HepG2 (cell line): ENCODE measurements around the gene TMEM253. TPM values are rescaled to one million over a fixed set of nuclear protein-coding genes. Genes with fewer than 3 reads are reported as not detected.

Source experiments
- ATAC-seq: fragments of 200-7000 bp; cut with Tn5 transposase; 3 replicates; pipeline ENCODE4 v1.9.1; 2020; ENCODE audit warnings: mild to moderate bottlenecking, moderate library complexity
- BruUV-seq: library from RNA; stranded (reverse); fragments of 400-500 nt; replicated peaks from 2 replicates; lab custom pipeline; 2021; lab: Mats Ljungman, UMichigan
- CTCF ChIA-PET: fragments of 300-600 bp; formaldehyde crosslinking; extraction: SDS; loops from one replicate; lab custom pipeline; 2021; ENCODE audit warnings: low total read pairs, inconsistent platforms, low intra/inter-chr PET ratio; lab: Yijun Ruan, JAX
- POLR2A ChIA-PET: fragments of 350-600 bp; sonication (Branson Sonifier 250); formaldehyde crosslinking; loops from one replicate; lab custom pipeline; 2020; ENCODE audit warnings: antibody characterized with exemption, inconsistent platforms; lab: Yijun Ruan, JAX
- DNase-seq: peaks from one replicate; pipeline ENCODE4 v3.0.0-alpha.2; 2015; ENCODE audit warnings: low spot score
- FAIRE-seq: peaks from 3 replicates; lab custom pipeline; 2011; peaks lifted over from hg19 to GRCh38; lab: Jason Lieb, UNC
- H2AFZ ChIP-seq: one replicate; pipeline ENCODE4 v1.6.1; 2011; ENCODE audit warnings: low read length, inconsistent platforms
- H3K27ac ChIP-seq: fragments of 300-600 bp; 3 replicates; pipeline ENCODE4 v1.8.0; 2011; ENCODE audit warnings: mixed run types, mild to moderate bottlenecking, mixed read lengths, low read length, inconsistent platforms; ENCODE audit not compliant: insufficient read depth; ENCODE audit errors: extremely low read length
- H3K27me3 ChIP-seq, 2 experiments: fragments of 200-600 bp in 1 of 2; 2 replicates in 1 of 2; 3 replicates in 1 of 2; pipeline versions ENCODE4 v1.6.0 to v1.8.0; 2011; ENCODE audit warnings: low read length in 2 of 2, mild to moderate bottlenecking in 2 of 2, moderate library complexity in 2 of 2, inconsistent platforms in 1 of 2; ENCODE audit not compliant: insufficient read depth in 2 of 2, control insufficient read depth in 1 of 2
- H3K36me3 ChIP-seq, 2 experiments: fragments of 200-600 bp in 1 of 2; replicated peaks in 1 of 2; 2 replicates in 1 of 2; 3 replicates in 1 of 2; pipeline versions ENCODE4 v1.5.1 to v1.8.0; 2011; ENCODE audit warnings: low read length in 2 of 2, inconsistent platforms in 1 of 2; ENCODE audit not compliant: insufficient read depth in 2 of 2, control insufficient read depth in 1 of 2
- H3K4me1 ChIP-seq: 2 replicates; pipeline ENCODE4 v1.5.1; 2012; ENCODE audit warnings: low read length, inconsistent platforms; ENCODE audit not compliant: insufficient read depth
- H3K4me2 ChIP-seq: 2 replicates; pipeline ENCODE4 v1.6.0; 2011; ENCODE audit warnings: low read depth, low read length, inconsistent platforms
- H3K4me3 ChIP-seq, 3 experiments: fragments of 200-600 bp in 1 of 3; sonication (generic), shearing (Covaris generic) in 1 of 3; replicated peaks in 1 of 3; 2 replicates each; pipeline ENCODE4 v1.5.1; 2011 to 2016; ENCODE audit warnings: low read length in 3 of 3, inconsistent platforms in 2 of 3, low read depth in 2 of 3, mild to moderate bottlenecking in 2 of 3, control low read depth in 1 of 3, mixed read lengths in 1 of 3; ENCODE audit not compliant: insufficient read depth in 1 of 3
- H3K79me2 ChIP-seq: one replicate; pipeline ENCODE4 v1.6.1; 2011; ENCODE audit warnings: low read length, inconsistent platforms; ENCODE audit not compliant: insufficient read depth
- H3K9ac ChIP-seq: 2 replicates; pipeline ENCODE4 v1.6.0; 2011; ENCODE audit warnings: mild to moderate bottlenecking, low read depth, low read length, inconsistent platforms; ENCODE audit not compliant: insufficient read depth
- H3K9me3 ChIP-seq: 2 replicates; pipeline ENCODE4 v1.5.1; 2012; ENCODE audit warnings: mild to moderate bottlenecking, low read length
- H4K20me1 ChIP-seq: 2 replicates; pipeline ENCODE4 v1.6.0; 2011; ENCODE audit warnings: inconsistent platforms, mild to moderate bottlenecking, low read length, moderate library complexity; ENCODE audit not compliant: insufficient read depth
- AHR ChIP-seq: IDR thresholded peaks from 2 replicates; pipeline ENCODE4 v1.6.1; 2018; ENCODE audit warnings: missing genetic modification reagents, missing compliant biosample characterization
- ASH2L ChIP-seq: fragments of 300-600, 200-600 bp; sonication (generic); IDR thresholded peaks from 2 replicates; pipeline ENCODE4 v1.7.0; 2017; ENCODE audit warnings: low read depth, mild to moderate bottlenecking, moderate library complexity, mixed read lengths, low read length; ENCODE audit not compliant: insufficient read length
- RBM39 ChIP-seq: fragments of 200-400 bp; formaldehyde crosslinking; IDR thresholded peaks from one replicate; pipeline ENCODE4 v1.6.1; 2018; ENCODE audit warnings: antibody characterized with exemption, mild to moderate bottlenecking, low read depth, low read length; ENCODE audit not compliant: poor library complexity, severe bottlenecking
- RFX5 ChIP-seq: IDR thresholded peaks from 2 replicates; pipeline ENCODE4 v1.6.1; 2011; ENCODE audit warnings: low read depth, low read length, improper control_type of control experiment
- TCF12 ChIP-seq, 2 experiments: fragments of 450-650 bp in 1 of 2; sonication (generic) in 1 of 2; formaldehyde crosslinking in 1 of 2; IDR thresholded peaks; 2 replicates each; pipeline versions ENCODE4 v1.6.1 to v1.8.0; 2017 to 2022; ENCODE audit warnings: antibody characterized with exemption in 1 of 2, mild to moderate bottlenecking in 1 of 2, missing genetic modification reagents in 1 of 2, moderate library complexity in 1 of 2
- ZBTB42 ChIP-seq: sonication (generic); formaldehyde crosslinking; IDR thresholded peaks from 2 replicates; pipeline ENCODE4 v1.5.0; 2020; ENCODE audit warnings: mild to moderate bottlenecking, missing genetic modification reagents
- ZNF264 ChIP-seq: sonication (generic); formaldehyde crosslinking; IDR thresholded peaks from 2 replicates; pipeline ENCODE4 v1.4.0; 2020; ENCODE audit warnings: missing genetic modification reagents
- ZNF326 ChIP-seq: sonication (generic); formaldehyde crosslinking; IDR thresholded peaks from 2 replicates; pipeline ENCODE4 v1.4.0; 2020; ENCODE audit warnings: missing genetic modification reagents, borderline replicate concordance
- ZNF468 ChIP-seq: sonication (generic); formaldehyde crosslinking; IDR thresholded peaks from 2 replicates; pipeline ENCODE4 v1.8.0; 2022; ENCODE audit warnings: mild to moderate bottlenecking, moderate library complexity, missing genetic modification reagents
- ZNF577 ChIP-seq: sonication (generic); formaldehyde crosslinking; IDR thresholded peaks from 2 replicates; pipeline ENCODE4 v1.4.0; 2020; ENCODE audit warnings: mild to moderate bottlenecking, low read depth, missing genetic modification reagents, borderline replicate concordance
- WGBS: methylation state at CpG from one replicate; pipeline ENCODE4 v1.1.6; 2017; ENCODE audit warnings: low lambda C conversion rate; 5-methylcytosine and 5-hydroxymethylcytosine counted together
- in situ Hi-C: cut with HindIII; loops from 2 replicates; pipeline ENCODE4 v1.10.0; 2017; ENCODE audit warnings: low pct_unique_long_range_greater_than_20kb; ENCODE audit not compliant: extremely low pct_ligation_motif_present
- intact Hi-C: fragments of 100-400 bp; cut with micrococcal nuclease; formaldehyde crosslinking; loops from one replicate; pipeline ENCODE4 v1.10.0; 2022; ENCODE audit not compliant: unreplicated experiment
- polyA plus RNA-seq, 8 experiments: library from polyadenylated mRNA; depleted of rRNA in 3 of 8; stranded (reverse) in 7 of 8; unstranded in 1 of 8; fragments of >200 nt; fragmentation: Illumina TruSeq in 4 of 8; extraction: Trizol in 4 of 8; gene quantifications; 2 replicates each; pipeline versions ENCODE4 v1.2.1 to v1.2.3, GENCODE V29; 2011 to 2016; ENCODE audit warnings: low read depth in 4 of 8, missing spikeins in 1 of 8, mixed read lengths in 1 of 8; ENCODE audit not compliant: insufficient read depth in 1 of 8
- total RNA-seq, 5 experiments: library from RNA; depleted of rRNA; stranded (reverse); fragments of >200 nt; fragmentation: Illumina TruSeq; extraction: Trizol; gene quantifications; 2 replicates each; pipeline ENCODE4 v1.2.3, GENCODE V29; 2016; ENCODE audit warnings: low read depth in 1 of 5
- TF ChIP-seq, protein P1 (sequence below): sonication (generic); formaldehyde crosslinking; IDR thresholded peaks from 2 replicates; pipeline ENCODE4; 2020; ENCODE audit warnings: missing genetic modification reagents, mild to moderate bottlenecking, borderline replicate concordance
- TF ChIP-seq, protein P2 (sequence below): fragments of 450-650 bp; IDR thresholded peaks from 2 replicates; pipeline ENCODE4 v1.6.1; 2017; ENCODE audit warnings: mild to moderate bottlenecking
- TF ChIP-seq, protein P3 (sequence below): sonication (generic); formaldehyde crosslinking; IDR thresholded peaks from 2 replicates; pipeline ENCODE4 v1.4.0; 2020; ENCODE audit warnings: missing genetic modification reagents, borderline replicate concordance

TMEM253 gene
- total and polyA plus RNA-seq, 2 of the 13 experiments (the other 11 are each of a cell fraction or from before 2014, with no cell fraction given): 0.29 to 0.45 TPM

DNA sequence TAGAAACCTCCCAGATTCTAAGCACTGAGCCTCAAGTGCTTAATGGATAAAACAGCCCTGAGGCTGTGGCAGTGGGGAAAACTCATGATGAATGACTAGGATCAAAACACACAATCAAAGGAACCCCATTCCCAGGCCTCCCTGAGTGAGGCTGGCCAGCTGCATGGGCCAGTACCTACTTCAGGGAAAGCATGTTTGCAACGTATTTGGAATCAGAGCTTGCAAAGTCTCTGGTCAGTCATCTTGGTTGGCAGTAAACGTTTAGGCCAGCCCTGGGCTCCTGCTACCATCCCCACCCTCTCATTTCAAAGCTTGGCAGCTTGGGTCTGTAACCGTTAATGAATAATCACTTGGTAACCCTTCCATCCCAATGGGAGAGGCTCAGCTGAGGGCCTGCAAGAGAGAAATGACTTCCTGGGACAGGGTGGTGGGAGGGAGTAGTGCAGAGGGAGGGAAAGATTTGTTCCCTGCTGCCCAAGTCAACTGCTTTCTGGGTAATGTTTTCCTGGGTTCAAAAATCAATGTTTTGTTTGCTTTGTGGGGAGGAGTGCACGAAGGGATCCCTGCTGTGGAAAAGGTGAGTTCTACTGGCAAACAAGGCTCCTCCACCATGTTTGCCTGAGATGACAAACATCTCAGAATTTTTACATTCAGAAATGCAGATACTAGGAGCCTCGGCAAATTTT, 45.3 kb upstream of the TMEM253 start:
- no peak overlapping the region for H2AFZ ChIP-seq
- no peaks in the 10 kb centered on the region for H3K79me2 ChIP-seq
- H4K20me1 ChIP-seq: no peaks in the 10 kb centered on the region
- CTCF ChIA-PET: interaction anchor here (1.0 to 3.2 kb wide), 6 partner anchors 11 to 49 kb away, joined by 3 to 12 read pairs (median 4); no protein-coding TSS in a partner anchor
- DNase-seq: peak; percentile 96
- H3K9ac ChIP-seq: peak overlapping the region; percentile 66
- peaks cover 98% of the 10 kb centered on the region for H3K4me1 ChIP-seq
- intact Hi-C loops (loop anchor here (1.0 to 5.0 kb wide), 4 partner anchors 13 to 373 kb away; partner anchors contain the start of gene RNASE4), in situ Hi-C loops (no loop called here)
- POLR2A ChIA-PET: interaction anchor here (0.6 to 4.3 kb wide), 22 partner anchors 8 to 374 kb away, joined by 3 to 77 read pairs (median 6); partner anchors contain the start of genes ARHGEF40, NDRG2 and RNASE4
- peak overlapping the region; percentile 92 for H3K27ac ChIP-seq
- 3% methylated on average over 5 of the region's 5 CpGs for WGBS
- no peaks in the 10 kb centered on the region for H3K36me3 ChIP-seq
- ATAC-seq: peak; percentile 82
- BruUV-seq: TSS peak; percentile 86
- no peaks in the 10 kb centered on the region for H3K9me3 ChIP-seq
- H3K4me3 ChIP-seq: peak overlapping the region; percentile 13 to 42 (median 14); a peak in 4 of 6 replicates
- H3K27me3 ChIP-seq: no peaks in the 10 kb centered on the region
- peak; percentile 99 for FAIRE-seq
- peak overlapping the region; percentile 71 for H3K4me2 ChIP-seq
- TF ChIP-seq AHR (CRISPR knock-in tag) (no peak), TCF12 (IDR thresholded peaks at IDR 0.05) (no peak), TCF12 (CRISPR knock-in tag; IDR thresholded peaks at IDR 0.05) (peak; percentile 67; the same call in 1 of the 2 replicates), ZNF326 (CRISPR knock-in tag) (no peak), RBM39 (no peak), ZBTB42 (no peak), ZNF577 (CRISPR knock-in tag) (no peak), ZNF264 (peak; percentile 84), RFX5 (no peak), ZNF468 (no peak), ASH2L (peak; percentile 58)
- TF ChIP-seq, protein P1, sequence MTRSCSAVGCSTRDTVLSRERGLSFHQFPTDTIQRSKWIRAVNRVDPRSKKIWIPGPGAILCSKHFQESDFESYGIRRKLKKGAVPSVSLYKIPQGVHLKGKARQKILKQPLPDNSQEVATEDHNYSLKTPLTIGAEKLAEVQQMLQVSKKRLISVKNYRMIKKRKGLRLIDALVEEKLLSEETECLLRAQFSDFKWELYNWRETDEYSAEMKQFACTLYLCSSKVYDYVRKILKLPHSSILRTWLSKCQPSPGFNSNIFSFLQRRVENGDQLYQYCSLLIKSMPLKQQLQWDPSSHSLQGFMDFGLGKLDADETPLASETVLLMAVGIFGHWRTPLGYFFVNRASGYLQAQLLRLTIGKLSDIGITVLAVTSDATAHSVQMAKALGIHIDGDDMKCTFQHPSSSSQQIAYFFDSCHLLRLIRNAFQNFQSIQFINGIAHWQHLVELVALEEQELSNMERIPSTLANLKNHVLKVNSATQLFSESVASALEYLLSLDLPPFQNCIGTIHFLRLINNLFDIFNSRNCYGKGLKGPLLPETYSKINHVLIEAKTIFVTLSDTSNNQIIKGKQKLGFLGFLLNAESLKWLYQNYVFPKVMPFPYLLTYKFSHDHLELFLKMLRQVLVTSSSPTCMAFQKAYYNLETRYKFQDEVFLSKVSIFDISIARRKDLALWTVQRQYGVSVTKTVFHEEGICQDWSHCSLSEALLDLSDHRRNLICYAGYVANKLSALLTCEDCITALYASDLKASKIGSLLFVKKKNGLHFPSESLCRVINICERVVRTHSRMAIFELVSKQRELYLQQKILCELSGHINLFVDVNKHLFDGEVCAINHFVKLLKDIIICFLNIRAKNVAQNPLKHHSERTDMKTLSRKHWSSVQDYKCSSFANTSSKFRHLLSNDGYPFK (CRISPR knock-in tag): 0 out of 2 replicates have a peak, but pooled peaks have one; percentile 50
- TF ChIP-seq, protein P2, sequence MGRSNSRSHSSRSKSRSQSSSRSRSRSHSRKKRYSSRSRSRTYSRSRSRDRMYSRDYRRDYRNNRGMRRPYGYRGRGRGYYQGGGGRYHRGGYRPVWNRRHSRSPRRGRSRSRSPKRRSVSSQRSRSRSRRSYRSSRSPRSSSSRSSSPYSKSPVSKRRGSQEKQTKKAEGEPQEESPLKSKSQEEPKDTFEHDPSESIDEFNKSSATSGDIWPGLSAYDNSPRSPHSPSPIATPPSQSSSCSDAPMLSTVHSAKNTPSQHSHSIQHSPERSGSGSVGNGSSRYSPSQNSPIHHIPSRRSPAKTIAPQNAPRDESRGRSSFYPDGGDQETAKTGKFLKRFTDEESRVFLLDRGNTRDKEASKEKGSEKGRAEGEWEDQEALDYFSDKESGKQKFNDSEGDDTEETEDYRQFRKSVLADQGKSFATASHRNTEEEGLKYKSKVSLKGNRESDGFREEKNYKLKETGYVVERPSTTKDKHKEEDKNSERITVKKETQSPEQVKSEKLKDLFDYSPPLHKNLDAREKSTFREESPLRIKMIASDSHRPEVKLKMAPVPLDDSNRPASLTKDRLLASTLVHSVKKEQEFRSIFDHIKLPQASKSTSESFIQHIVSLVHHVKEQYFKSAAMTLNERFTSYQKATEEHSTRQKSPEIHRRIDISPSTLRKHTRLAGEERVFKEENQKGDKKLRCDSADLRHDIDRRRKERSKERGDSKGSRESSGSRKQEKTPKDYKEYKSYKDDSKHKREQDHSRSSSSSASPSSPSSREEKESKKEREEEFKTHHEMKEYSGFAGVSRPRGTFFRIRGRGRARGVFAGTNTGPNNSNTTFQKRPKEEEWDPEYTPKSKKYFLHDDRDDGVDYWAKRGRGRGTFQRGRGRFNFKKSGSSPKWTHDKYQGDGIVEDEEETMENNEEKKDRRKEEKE: no peak
- TF ChIP-seq, protein P3, sequence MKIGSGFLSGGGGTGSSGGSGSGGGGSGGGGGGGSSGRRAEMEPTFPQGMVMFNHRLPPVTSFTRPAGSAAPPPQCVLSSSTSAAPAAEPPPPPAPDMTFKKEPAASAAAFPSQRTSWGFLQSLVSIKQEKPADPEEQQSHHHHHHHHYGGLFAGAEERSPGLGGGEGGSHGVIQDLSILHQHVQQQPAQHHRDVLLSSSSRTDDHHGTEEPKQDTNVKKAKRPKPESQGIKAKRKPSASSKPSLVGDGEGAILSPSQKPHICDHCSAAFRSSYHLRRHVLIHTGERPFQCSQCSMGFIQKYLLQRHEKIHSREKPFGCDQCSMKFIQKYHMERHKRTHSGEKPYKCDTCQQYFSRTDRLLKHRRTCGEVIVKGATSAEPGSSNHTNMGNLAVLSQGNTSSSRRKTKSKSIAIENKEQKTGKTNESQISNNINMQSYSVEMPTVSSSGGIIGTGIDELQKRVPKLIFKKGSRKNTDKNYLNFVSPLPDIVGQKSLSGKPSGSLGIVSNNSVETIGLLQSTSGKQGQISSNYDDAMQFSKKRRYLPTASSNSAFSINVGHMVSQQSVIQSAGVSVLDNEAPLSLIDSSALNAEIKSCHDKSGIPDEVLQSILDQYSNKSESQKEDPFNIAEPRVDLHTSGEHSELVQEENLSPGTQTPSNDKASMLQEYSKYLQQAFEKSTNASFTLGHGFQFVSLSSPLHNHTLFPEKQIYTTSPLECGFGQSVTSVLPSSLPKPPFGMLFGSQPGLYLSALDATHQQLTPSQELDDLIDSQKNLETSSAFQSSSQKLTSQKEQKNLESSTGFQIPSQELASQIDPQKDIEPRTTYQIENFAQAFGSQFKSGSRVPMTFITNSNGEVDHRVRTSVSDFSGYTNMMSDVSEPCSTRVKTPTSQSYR (CRISPR knock-in tag): peak; percentile 53; the same call in 1 of the 2 replicates
